IMR-90 (cell line): ENCODE results near the gene FERMT2. TPM values are rescaled to one million over a fixed set of nuclear protein-coding genes. Genes with fewer than 3 reads are reported as not detected.

Source experiments
- ATAC-seq: fragments of 200-7000 bp; cut with Tn5 transposase; 2 replicates; pipeline ENCODE4 v1.9.1; 2020; ENCODE audit warnings: low read depth, mild to moderate bottlenecking, moderate library complexity
- BruUV-seq: library from RNA; stranded (reverse); fragments of 400-500 nt; replicated peaks from 2 replicates; lab custom pipeline; 2021; lab: Mats Ljungman, UMichigan
- CTCF ChIA-PET: fragments of 300-600 bp; formaldehyde crosslinking; extraction: SDS; loops from one replicate; lab custom pipeline; 2021; ENCODE audit warnings: antibody characterized with exemption; lab: Yijun Ruan, JAX
- POLR2A ChIA-PET: fragments of 300-600 bp; sonication (Branson Sonifier 250); formaldehyde crosslinking; loops from one replicate; lab custom pipeline; 2022; ENCODE audit warnings: antibody characterized with exemption; ENCODE audit not compliant: unreplicated experiment; lab: Charles Lee
- DNase-seq: peaks from one replicate; pipeline ENCODE4 v3.0.0; 2013
- H2AFZ ChIP-seq: replicated peaks from 2 replicates; pipeline ENCODE3; 2013; ENCODE audit warnings: low read length, mild to moderate bottlenecking; ENCODE audit not compliant: poor library complexity
- H2AK5ac ChIP-seq: 2 replicates; pipeline ENCODE4 v1.6.1; 2013; ENCODE audit warnings: low read depth, low read length, inconsistent platforms
- H2AK9ac ChIP-seq: replicated peaks from 2 replicates; pipeline ENCODE3; 2013; ENCODE audit warnings: mild to moderate bottlenecking, low read depth, low read length, moderate library complexity; ENCODE audit not compliant: poor library complexity
- H2BK120ac ChIP-seq: 2 replicates; pipeline ENCODE4 v1.6.1; 2013; ENCODE audit warnings: low read depth, low read length, inconsistent platforms
- H2BK15ac ChIP-seq: 3 replicates; pipeline ENCODE4 v1.6.1; 2013; ENCODE audit warnings: low read depth, low read length, inconsistent platforms
- H2BK20ac ChIP-seq: 2 replicates; pipeline ENCODE4 v1.6.1; 2013; ENCODE audit warnings: low read depth, mild to moderate bottlenecking, inconsistent platforms, low read length, moderate library complexity
- H2BK5ac ChIP-seq: 2 replicates; pipeline ENCODE4 v1.6.1; 2013; ENCODE audit warnings: mild to moderate bottlenecking, low read depth, low read length, inconsistent platforms; ENCODE audit not compliant: poor library complexity, severe bottlenecking
- H3K14ac ChIP-seq: replicated peaks from 2 replicates; pipeline ENCODE4 v1.6.1; 2013; ENCODE audit warnings: low read depth, low read length, inconsistent platforms
- H3K18ac ChIP-seq: 2 replicates; pipeline ENCODE4 v1.6.1; 2013; ENCODE audit warnings: low read depth, low read length, control low read depth
- H3K23ac ChIP-seq: 2 replicates; pipeline ENCODE4 v1.6.1; 2013; ENCODE audit warnings: low read depth, low read length, inconsistent platforms
- H3K27ac ChIP-seq: 2 replicates; pipeline ENCODE4 v1.5.1; 2013; ENCODE audit warnings: mild to moderate bottlenecking, control low read depth, low read length; ENCODE audit not compliant: insufficient read depth
- H3K27me3 ChIP-seq: 2 replicates; pipeline ENCODE4 v1.6.1; 2013; ENCODE audit warnings: low read length; ENCODE audit not compliant: control insufficient read depth, insufficient read depth
- H3K36me3 ChIP-seq: 2 replicates; pipeline ENCODE4 v1.6.1; 2013; ENCODE audit warnings: low read length, mixed read lengths; ENCODE audit not compliant: control insufficient read depth, insufficient read depth
- H3K4ac ChIP-seq: 2 replicates; pipeline ENCODE4 v1.6.1; 2013; ENCODE audit warnings: low read depth, low read length, inconsistent platforms
- H3K4me1 ChIP-seq: 2 replicates; pipeline ENCODE4 v1.6.1; 2013; ENCODE audit warnings: low read length, mixed read lengths; ENCODE audit not compliant: control insufficient read depth, insufficient read depth
- H3K4me2 ChIP-seq: 2 replicates; pipeline ENCODE4 v1.6.1; 2013; ENCODE audit warnings: low read depth, mild to moderate bottlenecking, control low read depth, low read length, moderate library complexity
- H3K4me3 ChIP-seq: 2 replicates; pipeline ENCODE4 v1.5.1; 2013; ENCODE audit warnings: low read depth, mild to moderate bottlenecking, control low read depth, low read length, moderate library complexity; ENCODE audit not compliant: insufficient read depth
- H3K56ac ChIP-seq: 2 replicates; pipeline ENCODE4 v1.6.1; 2013; ENCODE audit warnings: low read length, inconsistent platforms; ENCODE audit not compliant: insufficient read depth; ENCODE audit errors: extremely low read depth
- H3K79me1 ChIP-seq, 2 experiments: 2 replicates each; pipeline ENCODE4 v1.6.1; 2013; ENCODE audit warnings: low read length in 2 of 2, inconsistent platforms in 1 of 2, low read depth in 1 of 2
- H3K9ac ChIP-seq: 2 replicates; pipeline ENCODE4 v1.6.1; 2013; ENCODE audit warnings: low read depth, low read length, control low read depth
- H3K9me1 ChIP-seq: 2 replicates; pipeline ENCODE4 v1.6.1; 2013; ENCODE audit warnings: low read length, inconsistent platforms; ENCODE audit not compliant: insufficient read depth
- H3K9me3 ChIP-seq: 2 replicates; pipeline ENCODE4 v1.6.1; 2013; ENCODE audit warnings: low read length; ENCODE audit not compliant: control insufficient read depth, insufficient read depth
- H4K20me1 ChIP-seq: 2 replicates; pipeline ENCODE4 v1.6.1; 2013; ENCODE audit warnings: low read length, inconsistent platforms; ENCODE audit not compliant: insufficient read depth
- H4K5ac ChIP-seq: 2 replicates; pipeline ENCODE4 v1.6.1; 2013; ENCODE audit warnings: mild to moderate bottlenecking, low read depth, low read length, control low read depth
- H4K8ac ChIP-seq, 2 experiments: 2 replicates each; pipeline ENCODE4 v1.6.1; 2013; ENCODE audit warnings: low read depth in 2 of 2, low read length in 2 of 2, control low read depth in 1 of 2, inconsistent platforms in 1 of 2
- H4K91ac ChIP-seq: 2 replicates; pipeline ENCODE4 v1.6.1; 2013; ENCODE audit warnings: low read depth, low read length, inconsistent platforms; ENCODE audit not compliant: insufficient read depth
- BHLHE40 ChIP-seq: fragments of 150-350 bp; IDR thresholded peaks from 2 replicates; pipeline ENCODE4 v1.6.1; 2016; ENCODE audit warnings: mild to moderate bottlenecking, low read depth, low read length
- CEBPB ChIP-seq: IDR thresholded peaks from 2 replicates; pipeline ENCODE4 v1.6.1; 2012; ENCODE audit warnings: low read depth, low read length, improper control_type of control experiment
- CHD1 ChIP-seq: IDR thresholded peaks from 2 replicates; pipeline ENCODE4 v1.6.1; 2012; ENCODE audit warnings: low read depth, low read length, improper control_type of control experiment
- MAFK ChIP-seq: IDR thresholded peaks from 2 replicates; pipeline ENCODE4 v1.6.1; 2012; ENCODE audit warnings: low read depth, low read length, improper control_type of control experiment
- MAZ ChIP-seq: IDR thresholded peaks from 2 replicates; pipeline ENCODE4 v1.6.1; 2012; ENCODE audit warnings: low read depth, mild to moderate bottlenecking, low read length, improper control_type of control experiment, moderate library complexity, borderline replicate concordance
- NFE2L2 ChIP-seq: fragments of 150-350 bp; IDR thresholded peaks from 2 replicates; pipeline ENCODE4 v1.6.1; 2016; ENCODE audit warnings: low read depth, mild to moderate bottlenecking, low read length
- POLR2A ChIP-seq: IDR thresholded peaks from 2 replicates; pipeline ENCODE4 v1.6.1; 2012; ENCODE audit warnings: mild to moderate bottlenecking, low read depth, low read length
- RAD21 ChIP-seq: IDR thresholded peaks from 2 replicates; pipeline ENCODE4 v1.6.1; 2012; ENCODE audit warnings: low read length, improper control_type of control experiment
- RFX5 ChIP-seq: IDR thresholded peaks from 2 replicates; pipeline ENCODE4 v1.8.0; 2012; ENCODE audit warnings: low read depth, mild to moderate bottlenecking, low read length, moderate library complexity
- SMC3 ChIP-seq: fragments of 150-350 bp; IDR thresholded peaks from 2 replicates; pipeline ENCODE4 v1.6.1; 2016; ENCODE audit warnings: low read depth, mild to moderate bottlenecking, antibody characterized with exemption, low read length, moderate library complexity
- WGBS, 2 experiments: methylation state at CpG; one replicate each; pipeline versions ENCODE4 v1.1.5 to v1.1.7; 2013; ENCODE audit warnings: missing lambda C conversion rate in 2 of 2; ENCODE audit not compliant: insufficient read length in 1 of 2; ENCODE audit errors: extremely low coverage in 2 of 2; 5-methylcytosine and 5-hydroxymethylcytosine counted together
- dilution Hi-C: fragments of 300-500 bp; cut with HindIII; formaldehyde crosslinking; loops from one replicate; pipeline ENCODE4 v1.14.3; 2018; ENCODE audit warnings: low sequenced_read_pairs; ENCODE audit not compliant: unreplicated experiment
- in situ Hi-C: fragments of 300-500 bp; cut with MboI; formaldehyde crosslinking; loops from 3 replicates; pipeline ENCODE4 v1.14.3; 2019; ENCODE audit warnings: low sequenced_read_pairs, inconsistent platforms, mixed read lengths
- intact Hi-C: fragments of 100-400 bp; cut with micrococcal nuclease; formaldehyde crosslinking; loops from 2 replicates; pipeline ENCODE4 v1.10.0; 2022
- polyA plus RNA-seq, 3 experiments: library from polyadenylated mRNA; depleted of rRNA; stranded (reverse); fragments of >200 nt; gene quantifications; 2 replicates each; pipeline ENCODE4 v1.2.3, GENCODE V29; 2012; ENCODE audit warnings: low replicate concordance in 1 of 3
- total RNA-seq: library from RNA; depleted of rRNA; stranded (reverse); fragments of >200 nt; gene quantifications from 2 replicates; pipeline ENCODE4 v1.2.3, GENCODE V29; 2012
- TF ChIP-seq, protein P1 (sequence below): fragments of 150-350 bp; IDR thresholded peaks from 2 replicates; pipeline ENCODE4 v1.6.1; 2017; ENCODE audit warnings: mild to moderate bottlenecking, antibody characterized with exemption, low read length, low read depth
- TF ChIP-seq, protein P2 (sequence below): fragments of 150-350 bp; IDR thresholded peaks from 2 replicates; pipeline ENCODE4 v1.6.1; 2016; ENCODE audit warnings: low read depth, mild to moderate bottlenecking, low read length, moderate library complexity, borderline replicate concordance

The FERMT2 gene
- total and polyA plus RNA-seq, 2 of the 4 experiments (the other 2 are of a cell fraction) = 131 to 217 TPM

GRCh38 chr14:52836063-52836462 is 114.8 kb downstream of the FERMT2 start:
- intact Hi-C loops (no loop called here), in situ Hi-C loops (no loop called here), dilution Hi-C loops (no loop called here)
- Histone ChIP-seq H3K4me2 (no peak overlapping the region), H3K9me1 (peaks cover 12% of the 10 kb centered on the region), H3K4ac (no peak overlapping the region), H3K56ac (no peak overlapping the region), H2BK5ac (no peak overlapping the region), H3K14ac (no peak overlapping the region), H3K18ac (no peak overlapping the region), H2AK5ac (peak overlapping the region; percentile 56; the same call in 1 of the 2 replicates), H2BK15ac (peak overlapping the region; percentile 62; the same call in 1 of the 3 replicates), H2BK20ac (no peak overlapping the region), H4K5ac (no peak overlapping the region), H3K36me3 (no peaks in the 10 kb centered on the region), H3K9me3 (no peaks in the 10 kb centered on the region), H3K27ac (no peak overlapping the region), H2AFZ (no peak overlapping the region), H3K23ac (no peak overlapping the region), H4K91ac (no peak overlapping the region), H4K8ac (no peak overlapping the region; a peak in 1 of 4 replicates), H3K4me3 (no peak overlapping the region), H3K27me3 (no peaks in the 10 kb centered on the region), H3K4me1 (peaks cover 9% of the 10 kb centered on the region; the same call in 1 of the 2 replicates), H2BK120ac (no peak overlapping the region; the same call in 1 of the 2 replicates), H2AK9ac (no peak overlapping the region), H4K20me1 (no peaks in the 10 kb centered on the region), H3K9ac (no peak overlapping the region), H3K79me1 (peaks cover 0 to 12% of the 10 kb centered on the region in 2 experiments; a peak in 1 of 4 replicates)
- TF ChIP-seq BHLHE40 (no peak), MAFK (no peak), CEBPB (no peak), SMC3 (no peak), NFE2L2 (no peak), MAZ (no peak), POLR2A (no peak), RFX5 (no peak), RAD21 (no peak), CHD1 (no peak)
- TF ChIP-seq, protein P1, sequence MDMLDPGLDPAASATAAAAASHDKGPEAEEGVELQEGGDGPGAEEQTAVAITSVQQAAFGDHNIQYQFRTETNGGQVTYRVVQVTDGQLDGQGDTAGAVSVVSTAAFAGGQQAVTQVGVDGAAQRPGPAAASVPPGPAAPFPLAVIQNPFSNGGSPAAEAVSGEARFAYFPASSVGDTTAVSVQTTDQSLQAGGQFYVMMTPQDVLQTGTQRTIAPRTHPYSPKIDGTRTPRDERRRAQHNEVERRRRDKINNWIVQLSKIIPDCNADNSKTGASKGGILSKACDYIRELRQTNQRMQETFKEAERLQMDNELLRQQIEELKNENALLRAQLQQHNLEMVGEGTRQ = no peak
- TF ChIP-seq, protein P2, sequence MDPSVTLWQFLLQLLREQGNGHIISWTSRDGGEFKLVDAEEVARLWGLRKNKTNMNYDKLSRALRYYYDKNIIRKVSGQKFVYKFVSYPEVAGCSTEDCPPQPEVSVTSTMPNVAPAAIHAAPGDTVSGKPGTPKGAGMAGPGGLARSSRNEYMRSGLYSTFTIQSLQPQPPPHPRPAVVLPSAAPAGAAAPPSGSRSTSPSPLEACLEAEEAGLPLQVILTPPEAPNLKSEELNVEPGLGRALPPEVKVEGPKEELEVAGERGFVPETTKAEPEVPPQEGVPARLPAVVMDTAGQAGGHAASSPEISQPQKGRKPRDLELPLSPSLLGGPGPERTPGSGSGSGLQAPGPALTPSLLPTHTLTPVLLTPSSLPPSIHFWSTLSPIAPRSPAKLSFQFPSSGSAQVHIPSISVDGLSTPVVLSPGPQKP = no peak
- BruUV-seq = no TSS peak
- POLR2A ChIA-PET = no interaction called here
- WGBS, 2 experiments = 96% methylated on average over 5 of the region's 9 CpGs; no CpG with 5 or more reads in 1 of the 2 experiments
- CTCF ChIA-PET = no interaction called here
- DNase-seq (no peak), ATAC-seq (no peak)
